Kasumi-1 (cell line): ENCODE measurements around the gene PCLO.

ENCODE experiments used
- DNase-seq, 2 experiments: peaks; one replicate each; lab custom pipeline; 2025; lab: John Stamatoyannopoulos, UW

PCLO gene

DNA sequence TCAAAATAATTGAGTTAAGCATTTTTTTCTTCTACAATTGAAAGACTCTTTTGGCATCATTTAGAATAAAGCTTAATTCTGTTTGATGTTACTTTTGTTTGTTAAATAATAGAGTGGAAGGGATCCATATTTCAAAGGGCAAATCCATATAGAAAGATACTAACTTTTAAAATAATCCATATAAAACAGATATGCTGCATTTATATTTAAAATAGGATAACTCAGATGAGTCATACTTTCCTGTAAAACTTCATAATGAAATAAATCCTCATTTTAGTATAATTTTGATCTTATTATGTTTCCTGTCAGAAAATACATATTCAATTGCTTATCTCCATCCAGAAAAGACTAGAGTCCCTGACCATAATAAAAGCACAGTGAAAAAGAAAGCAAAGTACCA, 323.6 kb downstream of the PCLO start:
- DNase-seq = no peak

- DNase-seq = no peak
Observed at GRCh38 chr7:82838314-82838713, 324.4 kb downstream of the PCLO start.

GRCh38 chr7:82823073-82823472, 339.6 kb downstream of the PCLO start:
- DNase-seq = no peak

GRCh38 chr7:82821037-82821436, 341.6 kb downstream of the PCLO start:
- no peak for DNase-seq

- DNase-seq = no peak
Observed at GRCh38 chr7:82818171-82818570, 344.5 kb downstream of the PCLO start.

GRCh38 chr7:82816272-82816671, 346.4 kb downstream of the PCLO start:
- DNase-seq = peak in 1 of 2 experiments; percentile 20

GRCh38 chr7:82810558-82811259, 352.0 kb downstream of the PCLO start:
- peak; percentile 65 to 81 for DNase-seq

DNA sequence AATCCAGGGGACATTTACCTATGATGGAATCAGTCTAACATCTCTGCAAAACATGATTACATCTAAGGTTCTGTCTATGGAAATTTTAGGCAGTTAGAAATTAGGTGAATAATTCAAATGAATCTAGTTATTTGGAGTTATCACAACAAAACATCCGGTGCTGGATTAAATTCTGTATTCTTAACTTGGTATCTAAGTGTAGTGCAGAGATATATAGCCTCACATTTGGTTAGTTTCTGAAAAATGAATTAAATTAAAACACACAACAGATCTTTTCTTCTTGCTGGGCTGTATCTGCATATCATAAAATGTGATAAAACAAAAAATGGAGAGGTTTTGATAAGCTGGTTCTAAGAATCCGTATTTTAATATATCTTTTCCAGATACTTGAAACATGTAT, 354.1 kb downstream of the PCLO start:
- DNase-seq = no peak

- peak; percentile 49 to 54 for DNase-seq
Observed at GRCh38 chr7:82805527-82805960, 357.1 kb downstream of the PCLO start.

DNA sequence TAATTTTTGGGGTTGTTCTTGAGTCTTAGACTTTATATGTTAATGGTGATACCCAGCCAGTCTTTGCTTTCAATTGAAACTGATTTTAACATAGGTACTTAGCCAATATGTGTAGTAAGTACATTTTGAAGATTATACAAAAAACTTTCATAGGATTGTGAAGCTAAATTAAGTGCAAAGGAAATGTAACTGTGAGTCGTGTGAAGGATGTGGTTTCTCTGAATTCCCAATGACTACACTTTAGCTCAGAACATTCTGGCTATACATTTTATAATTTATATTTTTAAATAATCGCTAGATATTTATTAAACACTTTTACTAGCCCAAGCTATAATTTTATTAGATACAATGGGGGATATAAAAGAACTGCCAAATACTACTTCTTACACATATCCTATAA, 359.3 kb downstream of the PCLO start:
- no peak for DNase-seq

- DNase-seq = no peak
Observed at GRCh38 chr7:82789883-82790609, 372.6 kb downstream of the PCLO start.

DNA sequence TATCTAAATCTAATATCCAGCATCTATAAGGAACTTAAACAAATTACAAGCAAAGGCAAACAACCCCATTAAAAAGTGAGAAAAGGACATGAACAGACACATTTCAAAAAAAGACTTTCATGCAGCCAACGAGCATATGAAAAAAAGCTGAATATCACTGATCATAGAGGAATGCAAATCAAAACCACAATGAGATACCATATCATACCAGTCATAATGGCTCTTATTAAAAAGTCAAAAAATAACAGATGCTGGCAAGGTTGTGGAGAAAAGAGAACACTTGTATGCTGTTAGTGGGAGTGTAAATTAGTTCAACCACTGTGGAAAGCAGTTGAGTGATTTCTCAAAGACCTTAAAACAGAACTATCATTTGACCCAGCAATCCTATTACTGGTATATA, 384.7 kb downstream of the PCLO start:
- no peak for DNase-seq

GRCh38 chr7:82762880-82763279, 399.8 kb downstream of the PCLO start:
- DNase-seq = no peak

GRCh38 chr7:82760831-82761230, 401.9 kb downstream of the PCLO start:
- DNase-seq = no peak

DNA sequence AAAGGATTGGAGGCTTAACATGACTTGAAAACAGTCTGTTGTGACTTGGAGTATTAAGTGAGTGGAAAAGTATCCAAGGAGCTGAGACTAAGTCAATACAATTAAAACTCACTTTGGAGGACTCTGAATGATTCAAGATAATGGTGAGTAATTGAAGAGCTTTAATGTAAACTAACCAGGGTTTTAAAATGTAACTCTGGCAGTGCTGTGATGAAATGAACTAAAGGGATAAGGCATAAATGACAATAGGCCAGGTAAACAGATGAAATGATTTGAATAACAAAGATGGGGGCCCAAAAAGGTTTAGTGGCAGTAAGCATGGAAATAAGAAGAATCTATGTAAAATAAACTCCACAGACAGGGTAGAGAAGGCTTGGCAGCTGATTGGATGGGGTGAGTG, 402.6 kb downstream of the PCLO start:
- no peak for DNase-seq

- no peak for DNase-seq
Observed at GRCh38 chr7:82755705-82756551, 406.8 kb downstream of the PCLO start.

GRCh38 chr7:82750007-82750406, 412.7 kb downstream of the PCLO start:
- no peak for DNase-seq

- no peak for DNase-seq
Observed at GRCh38 chr7:82745820-82746219, 416.9 kb downstream of the PCLO start.

DNA sequence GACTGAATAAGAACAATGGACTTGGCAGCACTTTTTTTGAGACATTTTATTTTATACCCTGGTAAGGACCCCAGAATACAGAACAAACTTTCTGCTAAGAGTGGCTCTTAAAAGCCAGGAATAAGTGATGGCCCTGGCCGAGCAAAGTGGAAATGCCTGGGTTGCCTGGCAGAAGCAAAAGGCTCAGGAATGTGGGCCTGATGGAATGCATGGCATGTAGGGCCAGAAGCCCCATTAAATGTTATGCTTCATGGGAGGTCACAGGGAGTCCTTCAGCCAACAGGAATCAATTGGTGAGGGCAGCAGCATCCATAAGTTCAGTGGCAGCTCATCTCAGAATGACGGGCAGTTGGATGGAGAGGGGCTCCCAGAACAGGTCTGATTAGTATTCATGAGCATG, 417.6 kb downstream of the PCLO start:
- no peak for DNase-seq

DNA sequence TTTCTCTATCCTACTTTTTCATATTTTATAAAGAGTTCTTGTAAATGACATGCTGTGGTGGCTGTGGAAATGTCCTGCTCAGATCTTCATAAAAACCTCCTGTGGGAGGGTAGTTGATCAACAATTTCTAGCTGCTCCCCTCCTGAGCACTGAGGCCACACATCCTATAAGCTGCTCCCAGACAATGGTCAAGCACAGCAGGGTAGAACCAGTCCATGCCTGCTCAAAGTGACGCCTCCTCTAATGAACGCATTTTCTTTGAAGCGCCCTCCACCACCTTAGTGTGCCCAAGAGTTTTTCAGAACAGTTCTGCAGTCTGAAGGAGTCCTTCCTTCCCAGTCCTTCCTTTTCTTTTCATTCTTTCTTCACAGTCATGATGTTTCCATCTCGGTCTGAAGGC, 420.5 kb downstream of the PCLO start:
- no peak for DNase-seq

- no peak for DNase-seq
Observed at GRCh38 chr7:82741493-82741892, 421.2 kb downstream of the PCLO start.

- peak; percentile 53 to 77 for DNase-seq
Observed at GRCh38 chr7:82740246-82740848, 422.3 kb downstream of the PCLO start.
